HUDEP-2 (cell line): ENCODE data around the gene C14orf180.

Source experiments
- DNase-seq, 76 experiments: peaks; one replicate each; lab custom pipeline; 2025; ENCODE audit not compliant: unreplicated experiment in 76 of 76; lab: John Stamatoyannopoulos, UW

C14orf180 gene

GRCh38 chr14:104638927-104639450 is 59.4 kb downstream of the C14orf180 start:
- no peak for DNase-seq

GRCh38 chr14:104639471-104639870 is 59.9 kb downstream of the C14orf180 start:
- DNase-seq = no peak
